ENCODE data around the gene CASD1. TPM values are rescaled to one million over a fixed set of nuclear protein-coding genes. Genes with fewer than 3 reads are reported as not detected.

CASD1 gene
- total and polyA plus RNA-seq, 2 experiments from 2014 or later, result 5.9 to 11.1 TPM

GRCh38 chr7:94509887-94510581, 425 bp downstream of the CASD1 start:
- peak overlapping the region; percentile 91 for H2AFZ ChIP-seq
- no peaks in the 10 kb centered on the region for H3K27me3 ChIP-seq (replicated peaks; ENCODE audit: insufficient read depth)
- peaks cover 21% of the 10 kb centered on the region for H3K79me2 ChIP-seq (ENCODE audit: insufficient read depth)
- peaks cover 7% of the 10 kb centered on the region; the same call in 1 of the 2 replicates for H3F3A ChIP-seq (ENCODE audit: insufficient read depth)
- peak overlapping the region; percentile 89 for H3K9ac ChIP-seq
- peak overlapping the region; percentile 12 for H3K27ac ChIP-seq
- no peaks in the 10 kb centered on the region for H4K20me1 ChIP-seq (ENCODE audit: insufficient read depth)
- peak; percentile 85 for DNase-seq
- TF ChIP-seq EZH2phosphoT487 (IDR thresholded peaks at IDR 0.05; ENCODE audit: insufficient read depth, low read depth) (no peak), EZH2 (IDR thresholded peaks at IDR 0.05; ENCODE audit: insufficient read depth, poor library complexity, severe bottlenecking) (no peak)
- WGBS, 2 experiments (ENCODE audit: low coverage in 1 of 2, low lambda C conversion rate in 2 of 2, missing lambda C conversion rate in 2 of 2), result 1 to 3% methylated on average over 33 to 64 of the region's 75 CpGs
- H3K9me2 ChIP-seq (ENCODE audit: insufficient read depth), result no peaks in the 10 kb centered on the region
- peaks cover 19% of the 10 kb centered on the region for H3K4me1 ChIP-seq (ENCODE audit: insufficient read depth)
- in situ Hi-C loops (cut with MboI), result no loop called here
- H3K9me3 ChIP-seq (ENCODE audit: low read depth), result no peaks in the 10 kb centered on the region
- peak overlapping the region; percentile 93 for H3K4me2 ChIP-seq (ENCODE audit: unreplicated experiment)
- H3K4me3 ChIP-seq, result peak overlapping the region; percentile 76
- H3K36me3 ChIP-seq (ENCODE audit: low read depth), result no peaks in the 10 kb centered on the region

GRCh38 chr7:94510582-94511496, 1.2 kb downstream of the CASD1 start:
- Histone ChIP-seq H4K20me1 (ENCODE audit: insufficient read depth) (no peaks in the 10 kb centered on the region), H3K27ac (peak overlapping the region; percentile 12; the same call in 1 of the 2 replicates), H2AFZ (peak overlapping the region; percentile 91), H3K4me2 (ENCODE audit: unreplicated experiment) (peak overlapping the region; percentile 93), H3K4me1 (ENCODE audit: insufficient read depth) (peaks cover 19% of the 10 kb centered on the region), H3F3A (ENCODE audit: insufficient read depth) (peaks cover 7% of the 10 kb centered on the region; the same call in 1 of the 2 replicates), H3K9me3 (ENCODE audit: low read depth) (no peaks in the 10 kb centered on the region), H3K27me3 (replicated peaks; ENCODE audit: insufficient read depth) (no peaks in the 10 kb centered on the region), H3K9me2 (ENCODE audit: insufficient read depth) (no peaks in the 10 kb centered on the region), H3K36me3 (ENCODE audit: low read depth) (no peaks in the 10 kb centered on the region), H3K4me3 (peak overlapping the region; percentile 76), H3K9ac (peak overlapping the region; percentile 89), H3K79me2 (ENCODE audit: insufficient read depth) (peaks cover 29% of the 10 kb centered on the region)
- in situ Hi-C loops (cut with MboI), result no loop called here
- TF ChIP-seq EZH2phosphoT487 (IDR thresholded peaks at IDR 0.05; ENCODE audit: insufficient read depth, low read depth) (no peak), EZH2 (IDR thresholded peaks at IDR 0.05; ENCODE audit: insufficient read depth, poor library complexity, severe bottlenecking) (no peak)
- WGBS, 2 experiments (ENCODE audit: low coverage in 1 of 2, low lambda C conversion rate in 2 of 2, missing lambda C conversion rate in 2 of 2), result 22 to 27% methylated on average over 12 to 16 of the region's 16 CpGs
- DNase-seq, result peak; percentile 62

GRCh38 chr7:94511718-94512117, 2.1 kb downstream of the CASD1 start:
- no peaks in the 10 kb centered on the region for H4K20me1 ChIP-seq (ENCODE audit: insufficient read depth)
- no peak for TF ChIP-seq EZH2 (IDR thresholded peaks at IDR 0.05; ENCODE audit: insufficient read depth, poor library complexity, severe bottlenecking)
- TF ChIP-seq EZH2phosphoT487 (IDR thresholded peaks at IDR 0.05; ENCODE audit: insufficient read depth, low read depth), result no peak

GRCh38 chr7:94512735-94513564, 3.3 kb downstream of the CASD1 start:
- Histone ChIP-seq H3K9me3 (ENCODE audit: low read depth) (no peaks in the 10 kb centered on the region), H3K36me3 (ENCODE audit: low read depth) (no peaks in the 10 kb centered on the region), H3K4me2 (ENCODE audit: unreplicated experiment) (peak overlapping the region; percentile 19), H3K27ac (no peak overlapping the region), H3K4me3 (no peak overlapping the region), H3F3A (ENCODE audit: insufficient read depth) (peaks cover 7% of the 10 kb centered on the region; the same call in 1 of the 2 replicates), H3K27me3 (replicated peaks; ENCODE audit: insufficient read depth) (no peaks in the 10 kb centered on the region), H3K4me1 (ENCODE audit: insufficient read depth) (peaks cover 19% of the 10 kb centered on the region), H2AFZ (no peak overlapping the region), H4K20me1 (ENCODE audit: insufficient read depth) (no peaks in the 10 kb centered on the region), H3K9me2 (ENCODE audit: insufficient read depth) (no peaks in the 10 kb centered on the region), H3K79me2 (ENCODE audit: insufficient read depth) (peaks cover 43% of the 10 kb centered on the region), H3K9ac (no peak overlapping the region)
- no peak for TF ChIP-seq EZH2phosphoT487 (IDR thresholded peaks at IDR 0.05; ENCODE audit: insufficient read depth, low read depth)
- TF ChIP-seq EZH2 (IDR thresholded peaks at IDR 0.05; ENCODE audit: insufficient read depth, poor library complexity, severe bottlenecking), result no peak
- in situ Hi-C loops (cut with MboI), result no loop called here
- WGBS, 2 experiments (ENCODE audit: low coverage in 1 of 2, low lambda C conversion rate in 2 of 2, missing lambda C conversion rate in 2 of 2), result 93% methylated on average over 11 of the region's 11 CpGs
- no peak for DNase-seq

More at GRCh38 chr7:94511718-94512117, 2.1 kb downstream of the CASD1 start:
- H3K27ac ChIP-seq, result no peak overlapping the region
- no peak overlapping the region for H3K9ac ChIP-seq
- in situ Hi-C loops (cut with MboI), result no loop called here
- DNase-seq, result no peak
- H3K27me3 ChIP-seq (replicated peaks; ENCODE audit: insufficient read depth), result no peaks in the 10 kb centered on the region
- H3F3A ChIP-seq (ENCODE audit: insufficient read depth), result peaks cover 7% of the 10 kb centered on the region; the same call in 1 of the 2 replicates
- H3K9me3 ChIP-seq (ENCODE audit: low read depth), result no peaks in the 10 kb centered on the region
- H2AFZ ChIP-seq, result no peak overlapping the region
- peaks cover 19% of the 10 kb centered on the region for H3K4me1 ChIP-seq (ENCODE audit: insufficient read depth)
- peaks cover 37% of the 10 kb centered on the region for H3K79me2 ChIP-seq (ENCODE audit: insufficient read depth)
- no peak overlapping the region for H3K4me3 ChIP-seq
- no peaks in the 10 kb centered on the region for H3K9me2 ChIP-seq (ENCODE audit: insufficient read depth)
- H3K4me2 ChIP-seq (ENCODE audit: unreplicated experiment), result no peak overlapping the region
- no peaks in the 10 kb centered on the region for H3K36me3 ChIP-seq (ENCODE audit: low read depth)
